Heart left ventricle (tissue), 13 donors: ENCODE measurements around the gene HDAC4.

Experiments used
- CTCF ChIP-seq, 12 donors: fragments of 200-600 bp; sonication (generic) in 4 of 12; IDR thresholded peaks; one replicate each; pipeline versions ENCODE4 v1.5.0 to v1.8.0; 2018 to 2022; ENCODE audit warnings: antibody characterized with exemption in 12 of 12, mild to moderate bottlenecking in 5 of 12
- POLR2A ChIP-seq, 2 donors: fragments of 450-650 bp; IDR thresholded peaks; one replicate each; pipeline ENCODE4 v1.6.1; 2017; ENCODE audit warnings: antibody characterized with exemption in 2 of 2, mild to moderate bottlenecking in 2 of 2, moderate library complexity in 2 of 2
- donor health status: ischemic (EF 13 %, LVEDD 7.1; RV severe dilation, severe dysfunction).
- donor health status: DM: no; HTN: yes; CAD: no.
- donor health status: DM: no; HTN: no; CAD: no.
- donor health status: ischemic (EF 25% LVEDD 6.9; RV normal size, moderate dysfunction).
- donor health status: ischemic (EF 25% LVEDD 5.7; RV mildly dilated, moderate dysfunction).
- donor health status: ischemic (EF 35%, LVEDD 5.7; RV mildly dilated, moderate dysfunction).
- donor health status: nonischemic (EF 11% LVEDD 7.7; RV severe dilation, severe dysfunction).
- donor health status: DM: yes; HTN: yes; CAD: no.
- donor health status: PGD.
- donor health status: ischemic (EF 29% LVEDD 5.4; RV normal size, mild dysfunction).
- donor health status: nonischemic (EF 23%, LVEDD 6.1; RV moderate dilation, normal function).

- no peak for TF ChIP-seq CTCF (IDR thresholded peaks at IDR 0.05)
- TF ChIP-seq POLR2A (IDR thresholded peaks at IDR 0.05), result no peak
Observed at GRCh38 chr2:239209783-239210182, 191.0 kb downstream of the HDAC4 start.
